Nephron progenitor cell (in vitro differentiated cells): ENCODE results near the gene ATP6V1G2.

Experiments
- DNase-seq: peaks from one replicate; pipeline ENCODE4 v3.0.0; 2021
- H3K27ac Mint-ChIP-seq: 2 replicates; pipeline ENCODE4 v1.8.0; 2021; ENCODE audit warnings: mild to moderate bottlenecking, moderate library complexity, mixed read lengths
- H3K27me3 Mint-ChIP-seq: 2 replicates; pipeline ENCODE4 v1.8.0; 2021; ENCODE audit warnings: mild to moderate bottlenecking, low read depth, mixed read lengths; ENCODE audit not compliant: poor library complexity
- H3K36me3 Mint-ChIP-seq: 2 replicates; pipeline ENCODE4 v1.8.0; 2021; ENCODE audit warnings: low read depth, mixed read lengths
- H3K4me1 Mint-ChIP-seq: 2 replicates; pipeline ENCODE4 v1.8.0; 2021; ENCODE audit warnings: mixed read lengths
- H3K4me3 Mint-ChIP-seq: 2 replicates; pipeline ENCODE4 v1.8.0; 2021; ENCODE audit warnings: mild to moderate bottlenecking, moderate library complexity, mixed read lengths
- H3K9me3 Mint-ChIP-seq: 2 replicates; pipeline ENCODE4 v1.8.0; 2021; ENCODE audit warnings: mild to moderate bottlenecking, moderate library complexity, mixed read lengths
- TF ChIP-seq, protein P1 (sequence below): fragments of 200-600 bp; sonication (generic); IDR thresholded peaks from 2 replicates; pipeline ENCODE4 v1.5.0; 2021; ENCODE audit warnings: antibody characterized with exemption

ATP6V1G2 gene

GRCh38 chr6:31577579-31577966, 31.2 kb upstream of the ATP6V1G2 start:
- H3K27me3 Mint-ChIP-seq = peaks cover 50% of the 10 kb centered on the region
- no peaks in the 10 kb centered on the region for H3K9me3 Mint-ChIP-seq
- no peaks in the 10 kb centered on the region for H3K36me3 Mint-ChIP-seq
- DNase-seq = no peak
- H3K4me3 Mint-ChIP-seq = no peak overlapping the region
- H3K27ac Mint-ChIP-seq = no peak overlapping the region
- peaks cover 60% of the 10 kb centered on the region for H3K4me1 Mint-ChIP-seq
- TF ChIP-seq, protein P1, sequence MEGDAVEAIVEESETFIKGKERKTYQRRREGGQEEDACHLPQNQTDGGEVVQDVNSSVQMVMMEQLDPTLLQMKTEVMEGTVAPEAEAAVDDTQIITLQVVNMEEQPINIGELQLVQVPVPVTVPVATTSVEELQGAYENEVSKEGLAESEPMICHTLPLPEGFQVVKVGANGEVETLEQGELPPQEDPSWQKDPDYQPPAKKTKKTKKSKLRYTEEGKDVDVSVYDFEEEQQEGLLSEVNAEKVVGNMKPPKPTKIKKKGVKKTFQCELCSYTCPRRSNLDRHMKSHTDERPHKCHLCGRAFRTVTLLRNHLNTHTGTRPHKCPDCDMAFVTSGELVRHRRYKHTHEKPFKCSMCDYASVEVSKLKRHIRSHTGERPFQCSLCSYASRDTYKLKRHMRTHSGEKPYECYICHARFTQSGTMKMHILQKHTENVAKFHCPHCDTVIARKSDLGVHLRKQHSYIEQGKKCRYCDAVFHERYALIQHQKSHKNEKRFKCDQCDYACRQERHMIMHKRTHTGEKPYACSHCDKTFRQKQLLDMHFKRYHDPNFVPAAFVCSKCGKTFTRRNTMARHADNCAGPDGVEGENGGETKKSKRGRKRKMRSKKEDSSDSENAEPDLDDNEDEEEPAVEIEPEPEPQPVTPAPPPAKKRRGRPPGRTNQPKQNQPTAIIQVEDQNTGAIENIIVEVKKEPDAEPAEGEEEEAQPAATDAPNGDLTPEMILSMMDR = no peak

DNA sequence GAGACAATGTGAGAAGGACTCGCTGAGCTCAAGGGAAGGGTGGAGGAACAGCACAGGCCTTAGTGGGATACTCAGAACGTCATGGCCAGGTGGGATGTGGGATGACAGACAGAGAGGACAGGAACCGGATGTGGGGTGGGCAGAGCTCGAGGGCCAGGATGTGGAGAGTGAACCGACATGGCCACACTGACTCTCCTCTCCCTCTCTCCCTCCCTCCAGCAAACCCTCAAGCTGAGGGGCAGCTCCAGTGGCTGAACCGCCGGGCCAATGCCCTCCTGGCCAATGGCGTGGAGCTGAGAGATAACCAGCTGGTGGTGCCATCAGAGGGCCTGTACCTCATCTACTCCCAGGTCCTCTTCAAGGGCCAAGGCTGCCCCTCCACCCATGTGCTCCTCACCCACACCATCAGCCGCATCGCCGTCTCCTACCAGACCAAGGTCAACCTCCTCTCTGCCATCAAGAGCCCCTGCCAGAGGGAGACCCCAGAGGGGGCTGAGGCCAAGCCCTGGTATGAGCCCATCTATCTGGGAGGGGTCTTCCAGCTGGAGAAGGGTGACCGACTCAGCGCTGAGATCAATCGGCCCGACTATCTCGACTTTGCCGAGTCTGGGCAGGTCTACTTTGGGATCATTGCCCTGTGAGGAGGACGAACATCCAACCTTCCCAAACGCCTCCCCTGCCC, 30.6 kb upstream of the ATP6V1G2 start:
- peak overlapping the region; percentile 93 for H3K27ac Mint-ChIP-seq
- no peak for DNase-seq
- TF ChIP-seq, protein P1 = no peak
- H3K4me3 Mint-ChIP-seq = no peak overlapping the region
- H3K36me3 Mint-ChIP-seq = no peaks in the 10 kb centered on the region
- peaks cover 55% of the 10 kb centered on the region for H3K4me1 Mint-ChIP-seq
- no peaks in the 10 kb centered on the region for H3K9me3 Mint-ChIP-seq
- H3K27me3 Mint-ChIP-seq = peaks cover 48% of the 10 kb centered on the region

- Mint-ChIP-seq H3K27ac (no peak overlapping the region), H3K4me1 (peaks cover 46% of the 10 kb centered on the region), H3K36me3 (no peaks in the 10 kb centered on the region), H3K9me3 (no peaks in the 10 kb centered on the region), H3K27me3 (peaks cover 46% of the 10 kb centered on the region), H3K4me3 (no peak overlapping the region)
- DNase-seq = no peak
- TF ChIP-seq, protein P1 = no peak
These were observed 29.7 kb upstream of the ATP6V1G2 start for GRCh38 chr6:31575952-31576685.

DNA sequence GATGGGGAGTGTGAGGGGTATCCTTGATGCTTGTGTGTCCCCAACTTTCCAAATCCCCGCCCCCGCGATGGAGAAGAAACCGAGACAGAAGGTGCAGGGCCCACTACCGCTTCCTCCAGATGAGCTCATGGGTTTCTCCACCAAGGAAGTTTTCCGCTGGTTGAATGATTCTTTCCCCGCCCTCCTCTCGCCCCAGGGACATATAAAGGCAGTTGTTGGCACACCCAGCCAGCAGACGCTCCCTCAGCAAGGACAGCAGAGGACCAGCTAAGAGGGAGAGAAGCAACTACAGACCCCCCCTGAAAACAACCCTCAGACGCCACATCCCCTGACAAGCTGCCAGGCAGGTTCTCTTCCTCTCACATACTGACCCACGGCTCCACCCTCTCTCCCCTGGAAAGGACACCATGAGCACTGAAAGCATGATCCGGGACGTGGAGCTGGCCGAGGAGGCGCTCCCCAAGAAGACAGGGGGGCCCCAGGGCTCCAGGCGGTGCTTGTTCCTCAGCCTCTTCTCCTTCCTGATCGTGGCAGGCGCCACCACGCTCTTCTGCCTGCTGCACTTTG, 29.0 kb upstream of the ATP6V1G2 start, which contains the start of gene TNF:
TSS of gene TNF (plus strand) at position 231 of the 567 bp plus-strand sequence. CDS start at position 408, 177 bp downstream.
- Mint-ChIP-seq H3K36me3 (no peaks in the 10 kb centered on the region), H3K27ac (no peak within 1 kb of the TSS)
- no peak for DNase-seq

DNA sequence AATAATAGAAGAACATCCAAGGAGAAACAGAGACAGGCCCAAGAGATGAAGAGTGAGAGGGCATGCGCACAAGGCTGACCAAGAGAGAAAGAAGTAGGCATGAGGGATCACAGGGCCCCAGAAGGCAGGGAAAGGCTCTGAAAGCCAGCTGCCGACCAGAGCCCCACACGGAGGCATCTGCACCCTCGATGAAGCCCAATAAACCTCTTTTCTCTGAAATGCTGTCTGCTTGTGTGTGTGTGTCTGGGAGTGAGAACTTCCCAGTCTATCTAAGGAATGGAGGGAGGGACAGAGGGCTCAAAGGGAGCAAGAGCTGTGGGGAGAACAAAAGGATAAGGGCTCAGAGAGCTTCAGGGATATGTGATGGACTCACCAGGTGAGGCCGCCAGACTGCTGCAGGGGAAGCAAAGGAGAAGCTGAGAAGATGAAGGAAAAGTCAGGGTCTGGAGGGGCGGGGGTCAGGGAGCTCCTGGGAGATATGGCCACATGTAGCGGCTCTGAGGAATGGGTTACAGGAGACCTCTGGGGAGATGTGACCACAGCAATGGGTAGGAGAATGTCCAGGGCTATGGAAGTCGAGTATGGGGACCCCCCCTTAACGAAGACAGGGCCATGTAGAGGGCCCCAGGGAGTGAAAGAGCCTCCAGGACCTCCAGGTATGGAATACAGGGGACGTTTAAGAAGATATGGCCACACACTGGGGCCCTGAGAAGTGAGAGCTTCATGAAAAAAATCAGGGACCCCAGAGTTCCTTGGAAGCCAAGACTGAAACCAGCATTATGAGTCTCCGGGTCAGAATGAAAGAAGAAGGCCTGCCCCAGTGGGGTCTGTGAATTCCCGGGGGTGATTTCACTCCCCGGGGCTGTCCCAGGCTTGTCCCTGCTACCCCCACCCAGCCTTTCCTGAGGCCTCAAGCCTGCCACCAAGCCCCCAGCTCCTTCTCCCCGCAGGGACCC, 28.0 kb upstream of the ATP6V1G2 start:
- Mint-ChIP-seq H3K27me3 (peaks cover 47% of the 10 kb centered on the region), H3K36me3 (no peaks in the 10 kb centered on the region), H3K4me3 (no peak overlapping the region), H3K9me3 (no peaks in the 10 kb centered on the region), H3K27ac (peak overlapping the region; percentile 40), H3K4me1 (peaks cover 37% of the 10 kb centered on the region)
- no peak for DNase-seq
- TF ChIP-seq, protein P1 = no peak

More for the DNA sequence above, 29.0 kb upstream of the ATP6V1G2 start, which contains the start of gene TNF:
- TF ChIP-seq, protein P1 = no peak
- Mint-ChIP-seq H3K4me1 (peaks cover 39% of the 10 kb centered on the region), H3K4me3 (no peak within 1 kb of the TSS), H3K27me3 (peaks cover 45% of the 10 kb centered on the region), H3K9me3 (no peaks in the 10 kb centered on the region)
